ENCODE results near the gene CDH4.
"Not testable (repeated sequence)": the region's sequence is repeated elsewhere in the genome, so short reads cannot be mapped to it uniquely, and the experiment has no call there.

DNA sequence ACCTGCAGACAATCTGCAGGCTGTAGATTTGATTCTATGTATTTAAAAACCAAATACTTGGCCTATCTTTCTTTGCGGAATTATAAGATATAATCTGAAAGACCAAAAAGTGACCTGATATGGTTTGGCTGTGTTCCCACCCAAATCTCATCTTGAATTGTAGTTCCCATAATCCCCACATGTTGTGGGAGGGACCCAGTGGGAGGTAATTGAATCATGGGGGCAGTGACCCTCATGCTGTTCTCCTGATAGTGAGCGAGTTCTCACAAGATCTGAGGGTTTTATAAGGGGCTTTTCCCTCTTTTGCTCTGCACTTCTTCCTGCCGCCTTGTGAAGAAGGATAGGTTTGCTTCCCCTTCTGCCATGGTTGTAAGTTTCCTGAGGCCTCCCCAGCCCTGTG lies 201.6 kb downstream of the CDH4 start:
- TF ChIP-seq, protein P1, sequence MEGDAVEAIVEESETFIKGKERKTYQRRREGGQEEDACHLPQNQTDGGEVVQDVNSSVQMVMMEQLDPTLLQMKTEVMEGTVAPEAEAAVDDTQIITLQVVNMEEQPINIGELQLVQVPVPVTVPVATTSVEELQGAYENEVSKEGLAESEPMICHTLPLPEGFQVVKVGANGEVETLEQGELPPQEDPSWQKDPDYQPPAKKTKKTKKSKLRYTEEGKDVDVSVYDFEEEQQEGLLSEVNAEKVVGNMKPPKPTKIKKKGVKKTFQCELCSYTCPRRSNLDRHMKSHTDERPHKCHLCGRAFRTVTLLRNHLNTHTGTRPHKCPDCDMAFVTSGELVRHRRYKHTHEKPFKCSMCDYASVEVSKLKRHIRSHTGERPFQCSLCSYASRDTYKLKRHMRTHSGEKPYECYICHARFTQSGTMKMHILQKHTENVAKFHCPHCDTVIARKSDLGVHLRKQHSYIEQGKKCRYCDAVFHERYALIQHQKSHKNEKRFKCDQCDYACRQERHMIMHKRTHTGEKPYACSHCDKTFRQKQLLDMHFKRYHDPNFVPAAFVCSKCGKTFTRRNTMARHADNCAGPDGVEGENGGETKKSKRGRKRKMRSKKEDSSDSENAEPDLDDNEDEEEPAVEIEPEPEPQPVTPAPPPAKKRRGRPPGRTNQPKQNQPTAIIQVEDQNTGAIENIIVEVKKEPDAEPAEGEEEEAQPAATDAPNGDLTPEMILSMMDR (IDR thresholded peaks at IDR 0.05) = not testable (repeated sequence)
- TF ChIP-seq ZNF423 (CRISPR knock-in tag; IDR thresholded peaks at IDR 0.05); ATF1 (CRISPR knock-in tag; IDR thresholded peaks at IDR 0.05); CREB1 (CRISPR knock-in tag; IDR thresholded peaks at IDR 0.05); SP1 (CRISPR knock-in tag; conservative IDR thresholded peaks at IDR 0.05); JUN (CRISPR knock-in tag; IDR thresholded peaks at IDR 0.05); ZNF121 (CRISPR knock-in tag; IDR thresholded peaks at IDR 0.05); ZNF396 (CRISPR knock-in tag; IDR thresholded peaks at IDR 0.05; ENCODE audit: borderline replicate concordance); CBFB (CRISPR knock-in tag; IDR thresholded peaks at IDR 0.05; ENCODE audit: low read depth): not testable (repeated sequence)
- TF ChIP-seq, protein P2, sequence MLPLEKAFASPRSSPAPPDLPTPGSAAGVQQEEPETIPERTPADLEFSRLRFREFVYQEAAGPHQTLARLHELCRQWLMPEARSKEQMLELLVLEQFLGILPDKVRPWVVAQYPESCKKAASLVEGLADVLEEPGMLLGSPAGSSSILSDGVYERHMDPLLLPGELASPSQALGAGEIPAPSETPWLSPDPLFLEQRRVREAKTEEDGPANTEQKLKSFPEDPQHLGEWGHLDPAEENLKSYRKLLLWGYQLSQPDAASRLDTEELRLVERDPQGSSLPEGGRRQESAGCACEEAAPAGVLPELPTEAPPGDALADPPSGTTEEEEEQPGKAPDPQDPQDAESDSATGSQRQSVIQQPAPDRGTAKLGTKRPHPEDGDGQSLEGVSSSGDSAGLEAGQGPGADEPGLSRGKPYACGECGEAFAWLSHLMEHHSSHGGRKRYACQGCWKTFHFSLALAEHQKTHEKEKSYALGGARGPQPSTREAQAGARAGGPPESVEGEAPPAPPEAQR (CRISPR knock-in tag; IDR thresholded peaks at IDR 0.05) = not testable (repeated sequence)
- TF ChIP-seq, protein P3, sequence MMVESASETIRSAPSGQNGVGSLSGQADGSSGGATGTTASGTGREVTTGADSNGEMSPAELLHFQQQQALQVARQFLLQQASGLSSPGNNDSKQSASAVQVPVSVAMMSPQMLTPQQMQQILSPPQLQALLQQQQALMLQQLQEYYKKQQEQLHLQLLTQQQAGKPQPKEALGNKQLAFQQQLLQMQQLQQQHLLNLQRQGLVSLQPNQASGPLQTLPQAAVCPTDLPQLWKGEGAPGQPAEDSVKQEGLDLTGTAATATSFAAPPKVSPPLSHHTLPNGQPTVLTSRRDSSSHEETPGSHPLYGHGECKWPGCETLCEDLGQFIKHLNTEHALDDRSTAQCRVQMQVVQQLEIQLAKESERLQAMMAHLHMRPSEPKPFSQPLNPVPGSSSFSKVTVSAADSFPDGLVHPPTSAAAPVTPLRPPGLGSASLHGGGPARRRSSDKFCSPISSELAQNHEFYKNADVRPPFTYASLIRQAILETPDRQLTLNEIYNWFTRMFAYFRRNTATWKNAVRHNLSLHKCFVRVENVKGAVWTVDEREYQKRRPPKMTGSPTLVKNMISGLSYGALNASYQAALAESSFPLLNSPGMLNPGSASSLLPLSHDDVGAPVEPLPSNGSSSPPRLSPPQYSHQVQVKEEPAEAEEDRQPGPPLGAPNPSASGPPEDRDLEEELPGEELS (CRISPR knock-in tag; IDR thresholded peaks at IDR 0.05) = not testable (repeated sequence)
- TF ChIP-seq, protein P4, sequence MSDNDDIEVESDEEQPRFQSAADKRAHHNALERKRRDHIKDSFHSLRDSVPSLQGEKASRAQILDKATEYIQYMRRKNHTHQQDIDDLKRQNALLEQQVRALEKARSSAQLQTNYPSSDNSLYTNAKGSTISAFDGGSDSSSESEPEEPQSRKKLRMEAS (CRISPR knock-in tag; IDR thresholded peaks at IDR 0.05) = not testable (repeated sequence)
- TF ChIP-seq, protein P5, sequence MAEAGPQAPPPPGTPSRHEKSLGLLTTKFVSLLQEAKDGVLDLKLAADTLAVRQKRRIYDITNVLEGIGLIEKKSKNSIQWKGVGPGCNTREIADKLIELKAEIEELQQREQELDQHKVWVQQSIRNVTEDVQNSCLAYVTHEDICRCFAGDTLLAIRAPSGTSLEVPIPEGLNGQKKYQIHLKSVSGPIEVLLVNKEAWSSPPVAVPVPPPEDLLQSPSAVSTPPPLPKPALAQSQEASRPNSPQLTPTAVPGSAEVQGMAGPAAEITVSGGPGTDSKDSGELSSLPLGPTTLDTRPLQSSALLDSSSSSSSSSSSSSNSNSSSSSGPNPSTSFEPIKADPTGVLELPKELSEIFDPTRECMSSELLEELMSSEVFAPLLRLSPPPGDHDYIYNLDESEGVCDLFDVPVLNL (CRISPR knock-in tag; IDR thresholded peaks at IDR 0.05; ENCODE audit: borderline replicate concordance, low read depth) = not testable (repeated sequence)
- TF ChIP-seq, protein P6, sequence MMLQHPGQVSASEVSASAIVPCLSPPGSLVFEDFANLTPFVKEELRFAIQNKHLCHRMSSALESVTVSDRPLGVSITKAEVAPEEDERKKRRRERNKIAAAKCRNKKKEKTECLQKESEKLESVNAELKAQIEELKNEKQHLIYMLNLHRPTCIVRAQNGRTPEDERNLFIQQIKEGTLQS (CRISPR knock-in tag; conservative IDR thresholded peaks at IDR 0.05) = not testable (repeated sequence)
